ENCODE measurements around the gene KIF3B. TPM values are rescaled to one million over a fixed set of nuclear protein-coding genes. Genes with fewer than 3 reads are reported as not detected.

Gene KIF3B
- total RNA-seq, 2 experiments from 2014 or later = 8.2 to 25.2 TPM

- no peaks in the 10 kb centered on the region for H4K20me1 ChIP-seq (ENCODE audit: insufficient read depth, low read length)
- CTCF ChIA-PET (ENCODE audit: unreplicated experiment) = no interaction called here
- no peak overlapping the region for H3K4me3 ChIP-seq (ENCODE audit: low read depth, low read length, poor library complexity, severe bottlenecking)
- DNase-seq (ENCODE audit: low spot score) = no peak
- TF ChIP-seq, protein P1, sequence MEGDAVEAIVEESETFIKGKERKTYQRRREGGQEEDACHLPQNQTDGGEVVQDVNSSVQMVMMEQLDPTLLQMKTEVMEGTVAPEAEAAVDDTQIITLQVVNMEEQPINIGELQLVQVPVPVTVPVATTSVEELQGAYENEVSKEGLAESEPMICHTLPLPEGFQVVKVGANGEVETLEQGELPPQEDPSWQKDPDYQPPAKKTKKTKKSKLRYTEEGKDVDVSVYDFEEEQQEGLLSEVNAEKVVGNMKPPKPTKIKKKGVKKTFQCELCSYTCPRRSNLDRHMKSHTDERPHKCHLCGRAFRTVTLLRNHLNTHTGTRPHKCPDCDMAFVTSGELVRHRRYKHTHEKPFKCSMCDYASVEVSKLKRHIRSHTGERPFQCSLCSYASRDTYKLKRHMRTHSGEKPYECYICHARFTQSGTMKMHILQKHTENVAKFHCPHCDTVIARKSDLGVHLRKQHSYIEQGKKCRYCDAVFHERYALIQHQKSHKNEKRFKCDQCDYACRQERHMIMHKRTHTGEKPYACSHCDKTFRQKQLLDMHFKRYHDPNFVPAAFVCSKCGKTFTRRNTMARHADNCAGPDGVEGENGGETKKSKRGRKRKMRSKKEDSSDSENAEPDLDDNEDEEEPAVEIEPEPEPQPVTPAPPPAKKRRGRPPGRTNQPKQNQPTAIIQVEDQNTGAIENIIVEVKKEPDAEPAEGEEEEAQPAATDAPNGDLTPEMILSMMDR (conservative IDR thresholded peaks at IDR 0.05; ENCODE audit: low read length) = no peak
- TF ChIP-seq EZH2phosphoT487 (IDR thresholded peaks at IDR 0.05; ENCODE audit: borderline replicate concordance, low read depth, low read length) = no peak
- H3K4me2 ChIP-seq (ENCODE audit: low read length) = no peak overlapping the region
- no peak overlapping the region for H2AFZ ChIP-seq (ENCODE audit: low read length)
- intact Hi-C loops (cut with micrococcal nuclease; ENCODE audit: unreplicated experiment) = no loop called here
- H3K79me2 ChIP-seq (ENCODE audit: insufficient read depth, low read depth, low read length) = no peaks in the 10 kb centered on the region
- no TSS peak for BruUV-seq (replicated peaks)
- H3K27ac ChIP-seq (ENCODE audit: low read depth, low read length, poor library complexity, severe bottlenecking) = no peak overlapping the region
- no peaks in the 10 kb centered on the region for H3K36me3 ChIP-seq (ENCODE audit: insufficient read depth, low read length)
- POLR2A ChIA-PET = no interaction called here
- no peaks in the 10 kb centered on the region for H3K9me3 ChIP-seq (ENCODE audit: low read length)
- H3K4me1 ChIP-seq (ENCODE audit: insufficient read depth, low read length, poor library complexity, severe bottlenecking) = peaks cover 7% of the 10 kb centered on the region
- H3K9me2 ChIP-seq (ENCODE audit: insufficient read depth, low read length) = no peaks in the 10 kb centered on the region
These were observed 29.4 kb upstream of the KIF3B start for GRCh38 chr20:32248043-32248442.

- H2AFZ ChIP-seq (ENCODE audit: low read length) = no peak overlapping the region
- H3K4me3 ChIP-seq (ENCODE audit: low read depth, low read length, poor library complexity, severe bottlenecking) = no peak overlapping the region
- no peaks in the 10 kb centered on the region for H4K20me1 ChIP-seq (ENCODE audit: insufficient read depth, low read length)
- ChIA-PET CTCF (ENCODE audit: unreplicated experiment) (no interaction called here), POLR2A (interaction anchor here (0.7 kb wide), 2 partner anchors 1652 to 1731 kb away, joined by 3 to 4 read pairs; no protein-coding TSS in a partner anchor)
- H3K9me3 ChIP-seq (ENCODE audit: low read length) = no peaks in the 10 kb centered on the region
- TF ChIP-seq, protein P1 (conservative IDR thresholded peaks at IDR 0.05; ENCODE audit: low read length) = no peak
- no peak for TF ChIP-seq EZH2phosphoT487 (IDR thresholded peaks at IDR 0.05; ENCODE audit: borderline replicate concordance, low read depth, low read length)
- H3K27ac ChIP-seq (ENCODE audit: low read depth, low read length, poor library complexity, severe bottlenecking) = no peak overlapping the region
- BruUV-seq (replicated peaks) = no TSS peak
- H3K36me3 ChIP-seq (ENCODE audit: insufficient read depth, low read length) = no peaks in the 10 kb centered on the region
- no peak for DNase-seq (ENCODE audit: low spot score)
- no peaks in the 10 kb centered on the region for H3K79me2 ChIP-seq (ENCODE audit: insufficient read depth, low read depth, low read length)
- H3K4me1 ChIP-seq (ENCODE audit: insufficient read depth, low read length, poor library complexity, severe bottlenecking) = peaks cover 7% of the 10 kb centered on the region
- intact Hi-C loops (cut with micrococcal nuclease; ENCODE audit: unreplicated experiment) = no loop called here
- no peak overlapping the region for H3K4me2 ChIP-seq (ENCODE audit: low read length)
- H3K9me2 ChIP-seq (ENCODE audit: insufficient read depth, low read length) = no peaks in the 10 kb centered on the region
These were observed 28.3 kb upstream of the KIF3B start for GRCh38 chr20:32249030-32249738.

DNA sequence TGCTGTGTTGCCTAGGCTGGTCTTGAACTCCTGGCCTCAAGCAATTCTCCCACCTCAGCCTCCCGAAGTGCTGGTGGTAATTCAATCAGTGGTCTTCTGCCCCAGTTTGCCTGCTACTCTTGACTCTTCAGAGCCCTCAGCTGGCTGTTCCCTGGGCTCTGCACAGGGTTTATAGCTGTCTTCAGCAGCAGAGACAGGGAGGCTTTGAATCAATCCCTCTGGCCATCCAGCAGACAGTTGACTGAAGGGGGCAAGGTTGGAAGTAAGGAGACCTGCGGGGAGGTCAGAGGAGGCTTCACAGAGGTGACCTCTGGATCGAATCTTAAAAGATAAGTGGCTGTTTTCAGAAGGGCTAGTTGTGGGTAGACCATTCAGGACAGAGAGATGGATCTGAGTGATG is 26.0 kb upstream of the KIF3B start:
- no peak for TF ChIP-seq EZH2phosphoT487 (IDR thresholded peaks at IDR 0.05; ENCODE audit: borderline replicate concordance, low read depth, low read length)
- TF ChIP-seq, protein P1 (conservative IDR thresholded peaks at IDR 0.05; ENCODE audit: low read length) = no peak
- no peak overlapping the region for H3K27ac ChIP-seq (ENCODE audit: low read depth, low read length, poor library complexity, severe bottlenecking)
- H3K4me2 ChIP-seq (ENCODE audit: low read length) = no peak overlapping the region
- no peaks in the 10 kb centered on the region for H3K79me2 ChIP-seq (ENCODE audit: insufficient read depth, low read depth, low read length)
- no TSS peak for BruUV-seq (replicated peaks)
- POLR2A ChIA-PET = interaction anchor here (0.6 kb wide), 1 partner anchor 74 kb away, joined by 3 read pairs; no protein-coding TSS in a partner anchor
- intact Hi-C loops (cut with micrococcal nuclease; ENCODE audit: unreplicated experiment) = no loop called here
- CTCF ChIA-PET (ENCODE audit: unreplicated experiment) = no interaction called here
- no peaks in the 10 kb centered on the region for H3K36me3 ChIP-seq (ENCODE audit: insufficient read depth, low read length)
- H3K9me2 ChIP-seq (ENCODE audit: insufficient read depth, low read length) = no peaks in the 10 kb centered on the region
- no peaks in the 10 kb centered on the region for H4K20me1 ChIP-seq (ENCODE audit: insufficient read depth, low read length)
- DNase-seq (ENCODE audit: low spot score) = no peak
- no peak overlapping the region for H3K4me3 ChIP-seq (ENCODE audit: low read depth, low read length, poor library complexity, severe bottlenecking)
- H3K4me1 ChIP-seq (ENCODE audit: insufficient read depth, low read length, poor library complexity, severe bottlenecking) = peaks cover 13% of the 10 kb centered on the region
- no peak overlapping the region for H2AFZ ChIP-seq (ENCODE audit: low read length)
- no peaks in the 10 kb centered on the region for H3K9me3 ChIP-seq (ENCODE audit: low read length)
